CD8-positive, alpha-beta memory T cell (primary cell): ENCODE data around the gene RPL13A. TPM values are rescaled to one million over a fixed set of nuclear protein-coding genes. Genes with fewer than 3 reads are reported as not detected.

ENCODE experiments used
- CTCF ChIA-PET: fragments of 350-600 bp; sonication (Branson Sonifier 250); formaldehyde crosslinking; loops from one replicate; lab custom pipeline; 2021; ENCODE audit warnings: antibody characterized with exemption; lab: Charles Lee
- POLR2A ChIA-PET: fragments of 350-600 bp; sonication (Branson Sonifier 250); formaldehyde crosslinking; loops from one replicate; lab custom pipeline; 2021; ENCODE audit warnings: antibody characterized with exemption; lab: Charles Lee
- DNase-seq, 5 donors: peaks; one replicate each; pipeline versions ENCODE4 v3.0.0 to v3.0.0-alpha.2; 2020 to 2022; ENCODE audit warnings: mixed read lengths in 1 of 5
- H3K27ac ChIP-seq: one replicate; pipeline ENCODE4 v1.7.0; 2013; ENCODE audit warnings: low read depth, mild to moderate bottlenecking, low read length, moderate library complexity
- H3K27me3 ChIP-seq: 2 replicates; pipeline ENCODE4 v1.7.0; 2013; ENCODE audit warnings: low read length, mild to moderate bottlenecking; ENCODE audit not compliant: insufficient read depth, poor library complexity, severe bottlenecking
- H3K36me3 ChIP-seq: 2 replicates; pipeline ENCODE4 v1.7.0; 2013; ENCODE audit warnings: mild to moderate bottlenecking, low read length, moderate library complexity; ENCODE audit not compliant: insufficient read depth
- H3K4me1 ChIP-seq: 2 replicates; pipeline ENCODE4 v1.7.0; 2013; ENCODE audit warnings: mild to moderate bottlenecking, low read length, moderate library complexity; ENCODE audit not compliant: insufficient read depth
- H3K4me3 ChIP-seq: 2 replicates; pipeline ENCODE4 v1.7.0; 2013; ENCODE audit warnings: mild to moderate bottlenecking, low read length
- H3K9me3 ChIP-seq: 2 replicates; pipeline ENCODE4 v1.7.0; 2013; ENCODE audit warnings: mild to moderate bottlenecking, low read length
- H3K27ac Mint-ChIP-seq, 8 donors: one replicate each; pipeline ENCODE4 v1.8.0; 2020 to 2021; ENCODE audit warnings: mixed read lengths in 8 of 8, mild to moderate bottlenecking in 6 of 8, inconsistent platforms in 3 of 8, moderate library complexity in 3 of 8
- H3K27me3 Mint-ChIP-seq, 2 donors: one replicate each; pipeline ENCODE4 v1.8.0; 2020 to 2021; ENCODE audit warnings: mixed read lengths in 2 of 2, mild to moderate bottlenecking in 1 of 2, moderate library complexity in 1 of 2
- H3K36me3 Mint-ChIP-seq, 3 donors: one replicate each; pipeline ENCODE4 v1.8.0; 2020 to 2021; ENCODE audit warnings: mixed read lengths in 3 of 3, inconsistent platforms in 1 of 3, mild to moderate bottlenecking in 1 of 3
- H3K4me1 Mint-ChIP-seq, 3 donors: one replicate each; pipeline ENCODE4 v1.8.0; 2020 to 2021; ENCODE audit warnings: mixed read lengths in 3 of 3, inconsistent platforms in 1 of 3, mild to moderate bottlenecking in 1 of 3
- H3K4me3 Mint-ChIP-seq, 7 donors: one replicate each; pipeline ENCODE4 v1.8.0; 2020 to 2021; ENCODE audit warnings: mixed read lengths in 7 of 7, mild to moderate bottlenecking in 6 of 7, moderate library complexity in 4 of 7, inconsistent platforms in 2 of 7
- H3K9me3 Mint-ChIP-seq, 5 donors: one replicate each; pipeline ENCODE4 v1.8.0; 2020 to 2022; ENCODE audit warnings: mixed read lengths in 5 of 5, mild to moderate bottlenecking in 3 of 5, moderate library complexity in 2 of 5, inconsistent platforms in 1 of 5
- polyA plus RNA-seq: library from polyadenylated mRNA; unstranded; fragments of 300-500 nt; fragmentation: Illumina TruSeq; gene quantifications from one replicate; pipeline ENCODE4 v1.2.3, GENCODE V29; 2021
- total RNA-seq, 2 experiments: library from RNA; stranded (reverse); gene quantifications; one replicate each; pipeline ENCODE4 v1.2.3, GENCODE V29; 2021

The RPL13A gene
- total and polyA plus RNA-seq, 3 experiments from 2014 or later: 2,679 to 3,912 (median 3,865) TPM

DNA sequence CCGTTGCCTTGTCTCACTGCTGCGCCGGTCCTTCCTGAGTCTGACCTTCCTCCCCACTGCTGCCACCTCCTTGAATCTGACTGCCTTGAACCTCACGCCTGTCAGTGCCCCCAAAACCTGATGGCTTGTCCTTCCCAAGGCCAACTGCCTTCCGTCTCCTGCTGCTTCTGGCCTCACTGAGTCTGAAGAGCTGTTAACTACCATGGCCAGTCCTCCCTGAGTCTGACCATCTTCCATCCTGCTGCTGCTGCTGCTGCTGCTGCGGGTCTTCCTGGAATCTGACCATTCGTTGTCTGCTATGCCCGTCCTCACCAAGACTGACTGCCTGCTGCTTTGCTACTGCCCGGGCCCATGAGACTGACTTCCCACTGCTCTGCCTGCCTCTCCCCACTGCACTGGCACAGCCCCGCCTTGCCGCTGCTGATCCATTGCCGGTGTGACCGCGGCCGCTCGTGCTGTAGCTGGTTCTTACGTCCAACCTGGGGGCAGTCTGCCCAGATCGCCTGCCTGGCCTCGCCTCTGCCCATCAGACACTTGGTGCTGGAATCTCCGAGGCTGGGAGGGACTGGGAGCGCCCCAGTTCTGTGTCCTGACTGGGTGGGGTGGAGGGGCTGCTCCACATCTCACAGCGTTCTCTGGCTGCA, 37.5 kb downstream of the RPL13A start:
- DNase-seq: no peak
- Mint-ChIP-seq H3K4me3 (peak overlapping the region in 2 of 7 donors; percentile 5 to 59), H3K27ac (peak overlapping the region in 1 of 8 donors; percentile 72), H3K9me3 (no peaks in the 10 kb centered on the region), H3K27me3 (no peaks in the 10 kb centered on the region), H3K4me1 (peaks cover 10 to 18% (median 14%) of the 10 kb centered on the region in 3 donors), H3K36me3 (peaks cover 0 to 5% (median 0%) of the 10 kb centered on the region in 3 donors)
- Histone ChIP-seq H3K4me3 (no peak overlapping the region), H3K27ac (no peak overlapping the region), H3K36me3 (no peaks in the 10 kb centered on the region), H3K9me3 (no peaks in the 10 kb centered on the region), H3K27me3 (no peaks in the 10 kb centered on the region), H3K4me1 (peaks cover 9% of the 10 kb centered on the region)
- CTCF ChIA-PET: interaction anchor here (1.7 kb wide), 1 partner anchor 18 kb away, joined by 4 read pairs; no protein-coding TSS in a partner anchor
- POLR2A ChIA-PET: no interaction called here

DNA sequence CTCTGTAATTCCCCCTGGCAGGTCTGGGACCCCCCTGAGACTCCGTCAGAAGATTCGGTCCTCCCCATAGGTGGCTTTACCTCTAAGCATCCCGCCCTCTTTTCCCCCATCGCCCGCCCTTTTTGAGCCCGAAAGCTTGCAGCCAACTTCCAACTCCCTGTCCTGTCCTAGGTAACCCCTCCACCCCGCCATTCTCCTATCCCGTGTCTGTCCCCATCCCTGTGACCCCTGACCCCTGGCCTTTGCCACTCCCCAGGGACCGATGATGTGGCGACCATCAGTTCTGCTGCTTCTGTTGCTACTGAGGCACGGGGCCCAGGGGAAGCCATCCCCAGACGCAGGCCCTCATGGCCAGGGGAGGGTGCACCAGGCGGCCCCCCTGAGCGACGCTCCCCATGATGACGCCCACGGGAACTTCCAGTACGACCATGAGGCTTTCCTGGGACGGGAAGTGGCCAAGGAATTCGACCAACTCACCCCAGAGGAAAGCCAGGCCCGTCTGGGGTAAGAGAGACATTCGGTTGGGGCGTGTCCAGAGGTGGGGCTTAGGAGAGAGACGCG, 40.9 kb downstream of the RPL13A start:
- Mint-ChIP-seq H3K36me3 (no peaks in the 10 kb centered on the region), H3K9me3 (no peaks in the 10 kb centered on the region), H3K4me1 (peaks cover 14 to 23% (median 19%) of the 10 kb centered on the region in 3 donors), H3K27me3 (peaks cover 0 to 4% of the 10 kb centered on the region in 2 donors), H3K4me3 (peak overlapping the region; percentile 40 to 85 (median 80)), H3K27ac (peak overlapping the region in 2 of 8 donors; percentile 64 to 67)
- Histone ChIP-seq H3K4me1 (peaks cover 14% of the 10 kb centered on the region), H3K27ac (no peak overlapping the region), H3K36me3 (no peaks in the 10 kb centered on the region), H3K27me3 (no peaks in the 10 kb centered on the region), H3K9me3 (no peaks in the 10 kb centered on the region), H3K4me3 (peak overlapping the region; percentile 56)
- CTCF ChIA-PET: interaction anchor here (1.0 to 2.5 kb wide), 6 partner anchors 19 to 33 kb away, joined by 3 to 8 read pairs (median 4); no protein-coding TSS in a partner anchor
- no peak for DNase-seq
- POLR2A ChIA-PET: interaction anchor here (0.6 to 1.2 kb wide), 5 partner anchors 14 to 92 kb away, joined by 3 to 11 read pairs (median 3); partner anchors contain the start of gene RPS11

DNA sequence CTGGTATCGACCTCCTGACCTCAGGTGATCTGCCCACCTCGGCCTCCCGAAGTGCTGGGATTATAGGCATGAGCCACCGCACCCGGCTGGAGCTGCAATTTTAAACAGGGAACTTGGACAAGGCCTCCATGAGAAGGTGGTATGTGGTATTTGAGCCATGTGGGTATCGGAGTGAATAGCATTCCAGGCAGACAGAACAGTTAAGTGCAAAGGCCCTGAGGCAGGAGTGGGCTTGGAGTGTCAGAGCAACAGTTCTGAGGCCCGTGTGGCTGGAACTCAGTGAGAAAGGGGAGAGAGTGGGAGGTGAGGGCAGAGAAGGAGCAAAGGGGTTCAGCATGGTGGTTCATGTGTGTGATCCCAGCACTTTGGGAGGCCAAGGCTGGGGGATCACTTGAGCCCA, 43.3 kb downstream of the RPL13A start:
- DNase-seq: no peak
- Histone ChIP-seq H3K27ac (no peak overlapping the region), H3K36me3 (no peaks in the 10 kb centered on the region), H3K27me3 (no peaks in the 10 kb centered on the region), H3K4me3 (no peak overlapping the region), H3K9me3 (no peaks in the 10 kb centered on the region), H3K4me1 (peaks cover 31% of the 10 kb centered on the region)
- peaks cover 0 to 4% of the 10 kb centered on the region in 2 donors for H3K27me3 Mint-ChIP-seq
- H3K27ac Mint-ChIP-seq: peak overlapping the region in 1 of 8 donors; percentile 70
- peak overlapping the region in 1 of 7 donors; percentile 63 for H3K4me3 Mint-ChIP-seq
- no peaks in the 10 kb centered on the region for H3K36me3 Mint-ChIP-seq
- CTCF ChIA-PET: interaction anchor here (0.7 to 2.5 kb wide), 3 partner anchors 16 to 38 kb away, joined by 3 to 5 read pairs (median 3); no protein-coding TSS in a partner anchor
- POLR2A ChIA-PET: no interaction called here
- H3K9me3 Mint-ChIP-seq: no peaks in the 10 kb centered on the region
- peaks cover 29 to 41% (median 32%) of the 10 kb centered on the region in 3 donors for H3K4me1 Mint-ChIP-seq

DNA sequence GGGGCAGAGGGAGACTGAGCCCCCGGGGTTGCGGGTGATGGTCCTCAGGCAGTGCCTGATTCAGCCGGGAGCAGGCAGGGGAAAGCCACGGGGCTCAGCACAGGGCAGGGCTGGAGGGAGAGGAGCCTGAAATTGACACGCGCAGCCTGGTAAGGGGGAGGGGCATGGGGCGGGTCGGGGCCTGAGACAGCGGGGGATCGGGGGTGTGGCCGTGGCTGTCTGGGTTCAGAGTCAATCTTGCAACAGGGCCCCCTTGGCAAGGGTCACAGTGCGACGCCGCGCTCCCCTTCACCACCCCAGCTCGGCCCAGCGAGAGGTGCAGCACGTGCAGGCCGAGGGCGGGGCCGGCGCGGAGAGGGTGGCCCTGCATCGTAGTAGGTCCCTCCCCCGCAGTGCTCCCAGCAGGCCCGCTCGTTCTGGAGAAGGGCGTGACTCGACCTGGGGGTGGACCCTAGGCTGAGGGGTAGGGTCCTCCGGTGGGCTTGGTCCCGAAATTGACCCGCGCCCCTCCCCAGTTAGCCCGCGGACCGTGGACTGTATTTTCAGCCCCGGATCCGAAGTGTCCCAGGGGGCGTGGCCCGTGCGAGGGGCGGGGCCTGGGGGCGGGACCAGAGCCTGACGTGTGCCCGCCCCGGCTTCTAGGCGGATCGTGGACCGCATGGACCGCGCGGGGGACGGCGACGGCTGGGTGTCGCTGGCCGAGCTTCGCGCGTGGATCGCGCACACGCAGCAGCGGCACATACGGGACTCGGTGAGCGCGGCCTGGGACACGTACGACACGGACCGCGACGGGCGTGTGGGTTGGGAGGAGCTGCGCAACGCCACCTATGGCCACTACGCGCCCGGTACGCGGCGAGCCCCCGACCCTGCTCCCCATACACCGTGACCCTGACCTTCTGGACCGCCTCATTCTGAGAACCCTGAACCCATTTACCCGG, 46.4 kb downstream of the RPL13A start:
- Histone ChIP-seq H3K4me1 (peaks cover 22% of the 10 kb centered on the region), H3K27me3 (no peaks in the 10 kb centered on the region), H3K27ac (no peak overlapping the region), H3K36me3 (no peaks in the 10 kb centered on the region), H3K4me3 (peak overlapping the region; percentile 64), H3K9me3 (no peaks in the 10 kb centered on the region)
- Mint-ChIP-seq H3K36me3 (no peaks in the 10 kb centered on the region), H3K4me3 (peak overlapping the region; percentile 78 to 94 (median 87)), H3K27ac (peak overlapping the region; percentile 59 to 91 (median 88)), H3K4me1 (peaks cover 18 to 26% (median 20%) of the 10 kb centered on the region in 3 donors), H3K27me3 (peaks cover 0 to 4% of the 10 kb centered on the region in 2 donors), H3K9me3 (no peaks in the 10 kb centered on the region)
- ChIA-PET POLR2A (interaction anchor here (0.5 to 1.7 kb wide), 7 partner anchors 13 to 57 kb away, joined by 3 to 4 read pairs (median 3); partner anchors contain the start of gene RPS11), CTCF (interaction anchor here (0.6 to 6.0 kb wide), 8 partner anchors 14 to 142 kb away, joined by 3 to 47 read pairs (median 4); no protein-coding TSS in a partner anchor)
- DNase-seq: peak; percentile 83 to 88 (median 84)

DNA sequence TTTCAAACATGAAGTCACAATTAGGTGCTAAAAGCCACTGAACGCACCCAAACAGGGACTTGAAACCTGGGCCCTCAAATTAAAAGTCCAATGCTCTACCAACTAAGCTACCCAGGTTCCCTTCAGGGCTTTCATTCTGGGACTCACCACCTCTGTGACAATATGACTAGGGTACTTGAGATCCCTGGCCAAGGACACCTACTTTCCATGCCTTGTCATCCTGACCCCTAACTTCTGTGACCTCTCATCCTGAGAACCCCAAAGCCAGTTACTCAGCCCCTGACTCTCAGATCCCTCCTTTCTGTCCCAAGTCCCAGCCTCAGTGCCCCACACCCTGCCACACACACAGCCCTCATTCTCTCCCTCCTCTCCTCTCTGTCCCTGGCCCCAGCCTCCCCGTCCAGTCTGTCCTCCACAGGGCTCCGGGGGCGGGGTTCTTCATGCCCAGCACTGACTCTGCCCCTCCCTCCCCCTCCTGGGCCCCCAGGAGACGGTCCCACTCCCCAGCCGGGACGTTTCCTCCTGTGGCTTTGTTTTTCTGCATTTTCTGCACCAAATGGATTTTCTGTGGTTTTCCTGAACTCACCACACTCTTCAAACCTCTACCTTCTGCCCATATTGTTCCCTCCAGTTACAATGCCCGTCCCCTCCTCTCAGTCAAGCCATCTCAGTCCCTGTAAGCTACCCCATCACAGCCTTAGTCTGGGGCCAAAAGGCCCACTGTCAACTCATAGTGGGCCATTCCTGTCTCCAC, 47.4 kb downstream of the RPL13A start:
- H3K36me3 ChIP-seq: no peaks in the 10 kb centered on the region
- no peak overlapping the region for H3K27ac ChIP-seq
- H3K27me3 Mint-ChIP-seq: peaks cover 0 to 4% of the 10 kb centered on the region in 2 donors
- no peaks in the 10 kb centered on the region for H3K9me3 ChIP-seq
- H3K9me3 Mint-ChIP-seq: no peaks in the 10 kb centered on the region
- H3K36me3 Mint-ChIP-seq: no peaks in the 10 kb centered on the region
- H3K4me1 Mint-ChIP-seq: peaks cover 18 to 26% (median 20%) of the 10 kb centered on the region in 3 donors
- CTCF ChIA-PET: interaction anchor here (0.6 to 6.0 kb wide), 9 partner anchors 13 to 143 kb away, joined by 3 to 47 read pairs (median 4); no protein-coding TSS in a partner anchor
- peak overlapping the region; percentile 33 to 91 (median 78) for H3K27ac Mint-ChIP-seq
- H3K27me3 ChIP-seq: no peaks in the 10 kb centered on the region
- H3K4me1 ChIP-seq: peaks cover 22% of the 10 kb centered on the region
- POLR2A ChIA-PET: interaction anchor here (0.5 to 1.7 kb wide), 7 partner anchors 12 to 56 kb away, joined by 3 to 4 read pairs (median 3); partner anchors contain the start of gene RPS11
- peak overlapping the region; percentile 78 to 94 (median 87) for H3K4me3 Mint-ChIP-seq
- no peak for DNase-seq
- H3K4me3 ChIP-seq: peak overlapping the region; percentile 64

DNA sequence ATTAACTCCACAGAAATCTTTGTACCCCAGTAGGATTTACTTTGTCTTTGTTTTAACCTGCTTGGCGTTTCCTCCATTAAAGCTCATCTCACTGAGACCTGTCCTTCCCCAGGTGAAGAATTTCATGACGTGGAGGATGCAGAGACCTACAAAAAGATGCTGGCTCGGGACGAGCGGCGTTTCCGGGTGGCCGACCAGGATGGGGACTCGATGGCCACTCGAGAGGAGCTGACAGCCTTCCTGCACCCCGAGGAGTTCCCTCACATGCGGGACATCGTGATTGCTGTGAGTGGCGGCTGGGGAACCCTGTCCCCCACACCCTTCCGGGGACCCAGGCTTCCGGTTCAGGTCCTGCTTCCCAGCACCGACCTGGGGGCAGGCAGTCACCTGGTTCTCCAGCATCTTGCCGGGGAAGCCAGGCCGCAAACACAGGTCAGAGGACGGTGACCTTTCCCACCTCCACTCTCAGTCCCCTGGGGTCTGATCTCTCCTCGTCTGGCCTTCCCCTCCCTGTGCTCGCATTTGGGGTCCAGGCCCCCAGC, 49.6 kb downstream of the RPL13A start:
- POLR2A ChIA-PET: interaction anchor here (0.7 to 1.6 kb wide), 3 partner anchors 15 to 34 kb away, joined by 3 to 6 read pairs (median 4); no protein-coding TSS in a partner anchor
- H3K4me3 ChIP-seq: no peak overlapping the region
- peaks cover 14 to 29% (median 20%) of the 10 kb centered on the region in 3 donors for H3K4me1 Mint-ChIP-seq

More for the DNA sequence above, 49.6 kb downstream of the RPL13A start:
- no peak for DNase-seq
- H3K4me3 Mint-ChIP-seq: no peak overlapping the region
- CTCF ChIA-PET: interaction anchor here (1.8 to 6.0 kb wide), 2 partner anchors 10 to 31 kb away, joined by 9 to 47 read pairs; no protein-coding TSS in a partner anchor
- peaks cover 22% of the 10 kb centered on the region for H3K4me1 ChIP-seq
- no peaks in the 10 kb centered on the region for H3K27me3 ChIP-seq
- H3K9me3 ChIP-seq: no peaks in the 10 kb centered on the region
- H3K27ac ChIP-seq: no peak overlapping the region
- H3K36me3 ChIP-seq: no peaks in the 10 kb centered on the region
- no peaks in the 10 kb centered on the region for H3K36me3 Mint-ChIP-seq
- no peak overlapping the region for H3K27ac Mint-ChIP-seq
- no peaks in the 10 kb centered on the region for H3K27me3 Mint-ChIP-seq
- no peaks in the 10 kb centered on the region for H3K9me3 Mint-ChIP-seq
